ENCODE results near the gene ZFYVE26. TPM values are rescaled to one million over a fixed set of nuclear protein-coding genes. Genes with fewer than 3 reads are reported as not detected.
"Not testable (repeated sequence)": the region's sequence is repeated elsewhere in the genome, so short reads cannot be mapped to it uniquely, and the experiment has no call there.

Gene ZFYVE26
- total RNA-seq, 2 donors from 2014 or later: 19.1 to 19.2 TPM

GRCh38 chr14:67705211-67705610 is 111.2 kb downstream of the ZFYVE26 start:
- intact Hi-C loops (cut with DNase I): loop anchor here (2.0 to 10.0 kb wide), 3 partner anchors 120 to 280 kb away; no protein-coding TSS in a partner anchor

GRCh38 chr14:67704484-67705089 is 111.8 kb downstream of the ZFYVE26 start:
- TF ChIP-seq CTCF (IDR thresholded peaks at IDR 0.05): peak; percentile 52

More at GRCh38 chr14:67705211-67705610, 111.2 kb downstream of the ZFYVE26 start:
- no peak for DNase-seq
- H3K4me1 ChIP-seq: no peaks in the 10 kb centered on the region
- H3K9me3 ChIP-seq: no peaks in the 10 kb centered on the region
- no peaks in the 10 kb centered on the region for H3K27me3 ChIP-seq
- no peak overlapping the region for H3K9ac ChIP-seq (ENCODE audit: low read depth in 2 of 2, low read length in 2 of 2)
- H3K27ac ChIP-seq: no peak overlapping the region
- no peaks in the 10 kb centered on the region for H3K36me3 ChIP-seq
- H3K4me3 ChIP-seq: no peak overlapping the region
- TF ChIP-seq CTCF (IDR thresholded peaks at IDR 0.05): no peak

GRCh38 chr14:67703997-67704396 is 112.4 kb downstream of the ZFYVE26 start:
- H3K27me3 ChIP-seq: no peaks in the 10 kb centered on the region
- no peak for TF ChIP-seq CTCF (IDR thresholded peaks at IDR 0.05)
- H3K4me1 ChIP-seq: no peaks in the 10 kb centered on the region
- no peak overlapping the region for H3K9ac ChIP-seq (ENCODE audit: low read depth in 2 of 2, low read length in 2 of 2)
- H3K4me3 ChIP-seq: no peak overlapping the region
- no peak for DNase-seq
- no peak overlapping the region for H3K27ac ChIP-seq
- H3K36me3 ChIP-seq: no peaks in the 10 kb centered on the region
- intact Hi-C loops (cut with DNase I): loop anchor here (2.0 to 10.0 kb wide), 3 partner anchors 119 to 279 kb away; no protein-coding TSS in a partner anchor
- no peaks in the 10 kb centered on the region for H3K9me3 ChIP-seq

More at GRCh38 chr14:67704484-67705089, 111.8 kb downstream of the ZFYVE26 start:
- H3K36me3 ChIP-seq: no peaks in the 10 kb centered on the region
- DNase-seq: peak; percentile 40
- H3K9ac ChIP-seq (ENCODE audit: low read depth in 2 of 2, low read length in 2 of 2): no peak overlapping the region
- no peaks in the 10 kb centered on the region for H3K27me3 ChIP-seq
- no peak overlapping the region for H3K4me3 ChIP-seq
- H3K9me3 ChIP-seq: no peaks in the 10 kb centered on the region
- intact Hi-C loops (cut with DNase I): loop anchor here (2.0 to 10.0 kb wide), 3 partner anchors 120 to 280 kb away; no protein-coding TSS in a partner anchor
- no peak overlapping the region for H3K27ac ChIP-seq
- no peaks in the 10 kb centered on the region for H3K4me1 ChIP-seq

GRCh38 chr14:67701492-67701891 is 114.9 kb downstream of the ZFYVE26 start, which contains the start of gene RDH12:
Gene RDH12, plus strand, starts transcription at chr14:67701886. Its CDS starts 20,757 bp downstream, at chr14:67722643.
- not testable (repeated sequence) for DNase-seq; H3K9me3 ChIP-seq; H3K9ac ChIP-seq (ENCODE audit: low read depth in 2 of 2, low read length in 2 of 2); H3K4me1 ChIP-seq; H3K36me3 ChIP-seq; H3K4me3 ChIP-seq; H3K27ac ChIP-seq; H3K27me3 ChIP-seq
- intact Hi-C loops (cut with DNase I): loop anchor here (10.0 kb wide), 2 partner anchors 177 to 277 kb away; no protein-coding TSS in a partner anchor

GRCh38 chr14:67698179-67698578 is 118.2 kb downstream of the ZFYVE26 start:
- intact Hi-C loops (cut with DNase I): no loop called here
- H3K27ac ChIP-seq: no peak overlapping the region
- peaks cover 4% of the 10 kb centered on the region for H3K4me1 ChIP-seq
- no peak overlapping the region for H3K4me3 ChIP-seq
- no peaks in the 10 kb centered on the region for H3K9me3 ChIP-seq
- no peak for TF ChIP-seq CTCF (IDR thresholded peaks at IDR 0.05)
- H3K27me3 ChIP-seq: no peaks in the 10 kb centered on the region
- H3K9ac ChIP-seq (ENCODE audit: low read depth in 2 of 2, low read length in 2 of 2): no peak overlapping the region
- H3K36me3 ChIP-seq: no peaks in the 10 kb centered on the region
- no peak for DNase-seq

- no peak overlapping the region for H3K9ac ChIP-seq (ENCODE audit: low read depth in 2 of 2, low read length in 2 of 2)
Measured at GRCh38 chr14:67697006-67697405, 119.4 kb downstream of the ZFYVE26 start.

More at GRCh38 chr14:67697006-67697405, 119.4 kb downstream of the ZFYVE26 start:
- intact Hi-C loops (cut with DNase I): no loop called here
- TF ChIP-seq CTCF (IDR thresholded peaks at IDR 0.05): no peak
- Histone ChIP-seq H3K4me3 (no peak overlapping the region), H3K9me3 (no peaks in the 10 kb centered on the region), H3K4me1 (peaks cover 4% of the 10 kb centered on the region), H3K27ac (no peak overlapping the region), H3K27me3 (no peaks in the 10 kb centered on the region), H3K36me3 (no peaks in the 10 kb centered on the region)
- DNase-seq: no peak

Measured in colonic mucosa (tissue), 4 donors.